ENCODE measurements around the gene LRFN5. TPM values are rescaled to one million over a fixed set of nuclear protein-coding genes. Genes with fewer than 3 reads are reported as not detected.

The LRFN5 gene
- total RNA-seq, 4 donors from 2014 or later = 0.19 to 2.3 (median 0.81) TPM

- no peak for TF ChIP-seq CTCF (IDR thresholded peaks at IDR 0.05; ENCODE audit: low read depth)
Measured at GRCh38 chr14:41609704-41610183, 3.1 kb downstream of the LRFN5 start.

DNA sequence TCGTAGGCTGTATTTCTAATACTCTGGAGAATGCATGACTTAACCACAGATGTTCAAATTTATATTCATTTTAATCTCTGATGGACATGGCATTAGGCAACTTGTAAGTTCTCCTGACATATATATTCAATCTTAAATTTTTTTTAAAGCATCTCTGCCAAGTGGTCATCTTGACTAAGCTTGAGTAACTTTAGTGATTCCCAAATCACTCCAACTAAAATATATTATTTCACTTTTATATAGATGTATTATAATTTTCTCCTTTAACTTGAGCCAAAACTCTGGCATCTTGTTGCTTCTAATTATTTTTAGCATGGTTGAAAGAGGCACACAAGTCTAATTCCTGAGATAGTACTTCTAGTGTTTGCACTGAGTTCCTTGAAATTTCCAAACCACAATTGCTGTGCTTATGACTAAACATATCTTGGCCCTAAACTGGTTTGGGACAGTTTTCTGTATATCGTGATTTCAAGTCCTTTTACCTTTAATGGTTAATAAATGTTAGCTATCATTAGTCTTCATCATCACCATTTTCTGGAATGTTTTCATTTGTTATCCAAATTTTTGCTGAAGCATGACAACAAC lies 8.4 kb downstream of the LRFN5 start:
- TF ChIP-seq CTCF (IDR thresholded peaks at IDR 0.05; ENCODE audit: low read depth) = no peak

DNA sequence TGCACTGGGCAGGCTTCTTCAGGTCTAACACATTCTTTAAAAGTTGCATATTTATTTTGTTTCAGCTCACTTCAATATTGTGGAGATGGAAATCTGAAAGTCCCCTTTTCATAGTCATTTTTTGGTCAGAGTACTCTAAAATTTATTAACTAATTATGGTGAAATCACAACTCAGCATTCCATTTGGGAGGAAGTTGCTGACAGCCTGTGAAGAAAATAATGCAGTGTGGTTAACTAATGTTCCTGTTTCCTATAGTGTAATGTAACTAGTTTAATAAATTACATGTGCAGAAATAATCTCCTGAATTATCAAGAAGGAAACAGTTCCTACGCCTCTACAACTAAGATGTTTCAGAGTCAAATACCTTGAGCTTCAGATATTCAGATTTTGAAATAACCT lies 17.1 kb downstream of the LRFN5 start:
- TF ChIP-seq CTCF (IDR thresholded peaks at IDR 0.05; ENCODE audit: low read depth) = no peak

GRCh38 chr14:41629876-41630275 lies 23.2 kb downstream of the LRFN5 start:
- no peak for TF ChIP-seq CTCF (IDR thresholded peaks at IDR 0.05; ENCODE audit: low read depth)

DNA sequence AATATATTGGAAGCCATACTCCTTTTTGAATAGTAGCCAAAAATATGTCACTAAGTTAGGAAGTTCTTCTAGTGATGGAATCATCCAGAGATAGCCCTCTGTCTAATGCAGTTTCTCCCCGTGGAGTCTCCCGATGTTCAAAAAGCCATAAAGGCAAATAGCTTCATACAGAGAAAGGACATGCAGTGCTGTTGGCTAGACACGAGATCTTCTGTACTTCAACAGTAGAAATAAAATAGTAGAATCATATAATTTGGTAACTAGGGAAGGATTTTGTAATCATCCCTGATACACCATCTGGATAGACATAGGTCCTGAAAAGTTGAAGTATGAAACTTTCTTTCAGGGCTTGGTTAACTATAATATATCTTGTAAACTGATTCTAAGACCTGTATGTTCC lies 27.6 kb downstream of the LRFN5 start:
- TF ChIP-seq CTCF (IDR thresholded peaks at IDR 0.05; ENCODE audit: low read depth) = no peak

- no peak for TF ChIP-seq CTCF (IDR thresholded peaks at IDR 0.05; ENCODE audit: low read depth)
Measured at GRCh38 chr14:41636492-41637392, 30.1 kb downstream of the LRFN5 start.

GRCh38 chr14:41641690-41642089 lies 35.0 kb downstream of the LRFN5 start:
- no peak for TF ChIP-seq CTCF (IDR thresholded peaks at IDR 0.05; ENCODE audit: low read depth)

All from subcutaneous adipose tissue (tissue), 4 donors.